ENCODE results near the gene ELMO3. TPM values are rescaled to one million over a fixed set of nuclear protein-coding genes. Genes with fewer than 3 reads are reported as not detected.

Gene ELMO3
- total RNA-seq, 6 experiments from 2014 or later: 0.79 to 1.3 (median 1.1) TPM

GRCh38 chr16:67193536-67193935 is 5.4 kb upstream of the ELMO3 start:
- TF ChIP-seq, protein P1, sequence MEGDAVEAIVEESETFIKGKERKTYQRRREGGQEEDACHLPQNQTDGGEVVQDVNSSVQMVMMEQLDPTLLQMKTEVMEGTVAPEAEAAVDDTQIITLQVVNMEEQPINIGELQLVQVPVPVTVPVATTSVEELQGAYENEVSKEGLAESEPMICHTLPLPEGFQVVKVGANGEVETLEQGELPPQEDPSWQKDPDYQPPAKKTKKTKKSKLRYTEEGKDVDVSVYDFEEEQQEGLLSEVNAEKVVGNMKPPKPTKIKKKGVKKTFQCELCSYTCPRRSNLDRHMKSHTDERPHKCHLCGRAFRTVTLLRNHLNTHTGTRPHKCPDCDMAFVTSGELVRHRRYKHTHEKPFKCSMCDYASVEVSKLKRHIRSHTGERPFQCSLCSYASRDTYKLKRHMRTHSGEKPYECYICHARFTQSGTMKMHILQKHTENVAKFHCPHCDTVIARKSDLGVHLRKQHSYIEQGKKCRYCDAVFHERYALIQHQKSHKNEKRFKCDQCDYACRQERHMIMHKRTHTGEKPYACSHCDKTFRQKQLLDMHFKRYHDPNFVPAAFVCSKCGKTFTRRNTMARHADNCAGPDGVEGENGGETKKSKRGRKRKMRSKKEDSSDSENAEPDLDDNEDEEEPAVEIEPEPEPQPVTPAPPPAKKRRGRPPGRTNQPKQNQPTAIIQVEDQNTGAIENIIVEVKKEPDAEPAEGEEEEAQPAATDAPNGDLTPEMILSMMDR (IDR thresholded peaks at IDR 0.05): no peak
- Mint-ChIP-seq H3K36me3 (ENCODE audit: low read depth) (peaks cover 36% of the 10 kb centered on the region), H3K9me3 (no peaks in the 10 kb centered on the region), H3K4me1 (ENCODE audit: low read depth) (peaks cover 46% of the 10 kb centered on the region), H3K27ac (peak overlapping the region; percentile 83), H3K4me3 (peak overlapping the region; percentile 96), H3K27me3 (ENCODE audit: insufficient read depth) (peaks cover 7% of the 10 kb centered on the region)
- DNase-seq: no peak

DNA sequence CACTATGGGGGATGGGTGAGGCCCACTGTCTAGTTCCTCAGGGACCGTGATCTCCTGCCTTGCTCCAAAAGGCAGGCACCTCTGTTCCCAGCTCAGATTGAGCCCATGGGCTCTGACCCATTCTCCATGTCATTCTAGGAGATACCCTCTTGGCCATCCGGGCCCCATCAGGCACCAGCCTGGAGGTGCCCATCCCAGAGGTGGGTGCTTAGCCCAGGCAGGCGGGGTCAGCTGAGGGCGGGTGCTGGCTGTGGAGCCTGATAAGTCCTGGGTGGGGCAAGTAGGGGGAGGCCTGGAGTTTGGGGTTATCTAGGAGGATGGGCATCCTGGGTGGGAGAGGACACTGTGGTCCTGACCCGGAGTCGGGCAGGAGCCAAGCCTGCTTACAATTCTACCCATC is 4.7 kb upstream of the ELMO3 start:
- Mint-ChIP-seq H3K9me3 (no peaks in the 10 kb centered on the region), H3K27ac (peak overlapping the region; percentile 83), H3K4me1 (ENCODE audit: low read depth) (peaks cover 46% of the 10 kb centered on the region), H3K4me3 (peak overlapping the region; percentile 96), H3K36me3 (ENCODE audit: low read depth) (peaks cover 36% of the 10 kb centered on the region), H3K27me3 (ENCODE audit: insufficient read depth) (peaks cover 7% of the 10 kb centered on the region)
- DNase-seq: no peak
- TF ChIP-seq, protein P1 (IDR thresholded peaks at IDR 0.05): no peak

GRCh38 chr16:67195676-67196075 is 3.3 kb upstream of the ELMO3 start:
- Mint-ChIP-seq H3K36me3 (ENCODE audit: low read depth) (peaks cover 44% of the 10 kb centered on the region), H3K4me1 (ENCODE audit: low read depth) (peaks cover 40% of the 10 kb centered on the region), H3K9me3 (no peaks in the 10 kb centered on the region), H3K4me3 (no peak overlapping the region), H3K27ac (no peak overlapping the region), H3K27me3 (ENCODE audit: insufficient read depth) (peaks cover 9% of the 10 kb centered on the region)
- no peak for DNase-seq
- TF ChIP-seq, protein P1 (IDR thresholded peaks at IDR 0.05): no peak

GRCh38 chr16:67196881-67197280 is 2.0 kb upstream of the ELMO3 start:
- Mint-ChIP-seq H3K4me1 (ENCODE audit: low read depth) (peaks cover 31% of the 10 kb centered on the region), H3K27ac (peak overlapping the region; percentile 7; the same call in 1 of the 2 replicates), H3K36me3 (ENCODE audit: low read depth) (peaks cover 44% of the 10 kb centered on the region), H3K9me3 (no peaks in the 10 kb centered on the region), H3K27me3 (ENCODE audit: insufficient read depth) (peaks cover 9% of the 10 kb centered on the region), H3K4me3 (no peak overlapping the region)
- TF ChIP-seq, protein P1 (IDR thresholded peaks at IDR 0.05): no peak
- DNase-seq: no peak

DNA sequence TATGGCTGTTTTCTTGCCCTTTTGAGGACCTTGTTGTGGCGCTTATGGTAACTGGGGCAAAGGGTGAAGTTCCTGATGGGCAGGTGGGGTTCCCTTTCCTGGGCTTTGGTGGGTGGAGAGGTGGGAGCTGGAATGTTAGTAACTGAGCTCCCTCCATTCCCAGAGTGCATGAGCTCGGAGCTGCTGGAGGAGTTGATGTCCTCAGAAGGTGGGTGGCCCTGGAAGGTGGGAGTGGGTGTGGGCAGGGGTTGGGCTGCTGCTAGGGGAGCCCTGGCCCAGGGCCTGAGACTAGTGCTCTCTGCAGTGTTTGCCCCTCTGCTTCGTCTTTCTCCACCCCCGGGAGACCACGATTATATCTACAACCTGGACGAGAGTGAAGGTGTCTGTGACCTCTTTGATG is 1.2 kb upstream of the ELMO3 start:
- Mint-ChIP-seq H3K4me3 (no peak overlapping the region), H3K27ac (no peak overlapping the region), H3K36me3 (ENCODE audit: low read depth) (peaks cover 40% of the 10 kb centered on the region), H3K4me1 (ENCODE audit: low read depth) (peaks cover 28% of the 10 kb centered on the region), H3K9me3 (no peaks in the 10 kb centered on the region), H3K27me3 (ENCODE audit: insufficient read depth) (peaks cover 9% of the 10 kb centered on the region)
- no peak for DNase-seq
- TF ChIP-seq, protein P1 (IDR thresholded peaks at IDR 0.05): no peak
